ENCODE data around the gene FSTL4. TPM values are rescaled to one million over a fixed set of nuclear protein-coding genes. Genes with fewer than 3 reads are reported as not detected.

FSTL4 gene
- total RNA-seq, 1 experiment from 2014 or later = 1.1 TPM

GRCh38 chr5:133514456-133514855, 97.9 kb downstream of the FSTL4 start:
- DNase-seq (ENCODE audit: low spot score) = no peak

GRCh38 chr5:133512896-133513295, 99.4 kb downstream of the FSTL4 start:
- DNase-seq (ENCODE audit: low spot score) = no peak

GRCh38 chr5:133511653-133512235, 100.6 kb downstream of the FSTL4 start:
- no peak for DNase-seq (ENCODE audit: low spot score)

GRCh38 chr5:133510634-133511262, 101.6 kb downstream of the FSTL4 start:
- no peak for DNase-seq (ENCODE audit: low spot score)

DNA sequence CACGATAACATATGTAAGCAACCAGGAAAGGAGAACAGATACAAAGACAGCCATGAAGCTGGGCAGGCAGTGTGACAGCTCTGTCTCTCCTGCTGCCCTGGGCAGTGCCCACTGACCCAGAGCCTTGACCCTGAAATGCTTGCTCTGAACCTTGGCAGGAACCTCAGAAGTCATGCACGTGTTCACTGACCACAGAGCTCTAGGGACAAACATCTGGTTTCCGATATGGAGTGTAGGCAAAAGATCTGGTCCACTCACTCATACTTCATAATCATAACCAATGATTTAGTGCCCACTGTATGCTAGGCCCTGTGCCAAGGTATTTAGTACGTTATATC, 102.6 kb downstream of the FSTL4 start:
- DNase-seq (ENCODE audit: low spot score) = no peak

DNA sequence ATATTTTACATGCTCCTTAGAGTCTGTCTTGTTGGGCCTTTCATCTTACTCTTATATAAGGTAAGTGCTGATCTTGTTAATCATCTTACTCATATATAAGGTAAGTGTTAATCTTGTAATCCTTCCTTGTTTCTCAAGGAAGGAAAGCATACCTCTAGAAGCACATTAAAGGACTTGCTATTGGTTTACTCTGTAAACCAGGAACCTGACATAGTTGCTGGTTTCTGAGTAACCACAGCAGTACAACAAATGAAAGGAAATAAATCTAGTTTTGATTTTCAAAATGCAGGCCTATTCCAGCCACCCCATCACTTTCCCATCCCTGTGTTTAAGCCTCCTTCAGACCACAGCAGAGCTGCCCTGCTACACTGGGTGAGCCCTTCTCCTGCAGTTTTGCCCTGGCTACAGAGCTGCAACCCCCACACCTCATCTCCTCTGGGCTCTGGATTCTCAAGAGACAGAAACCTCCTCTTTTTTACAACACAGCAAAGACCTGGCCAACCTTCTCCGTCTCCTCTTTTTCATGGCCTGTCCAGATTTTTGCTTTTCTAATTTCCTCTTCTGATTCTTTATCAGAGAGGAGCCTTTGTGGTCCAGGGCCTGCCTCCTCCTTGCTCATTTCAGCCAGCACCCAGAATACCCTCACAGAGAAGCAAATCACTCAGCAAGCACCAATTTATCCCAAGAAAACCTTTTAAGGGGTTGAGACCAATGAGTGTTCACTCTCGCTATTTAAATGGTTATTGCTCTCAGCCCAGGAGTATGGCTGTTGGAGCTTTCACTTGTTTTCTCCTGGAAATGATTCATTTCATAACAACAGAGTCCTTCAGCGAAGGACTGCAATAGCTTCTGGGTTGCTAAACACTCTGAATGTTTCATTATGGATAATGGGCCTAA, 103.2 kb downstream of the FSTL4 start:
- no peak for DNase-seq (ENCODE audit: low spot score)

- no peak for DNase-seq (ENCODE audit: low spot score)
Measured at GRCh38 chr5:133508331-133508730, 104.0 kb downstream of the FSTL4 start.

DNA sequence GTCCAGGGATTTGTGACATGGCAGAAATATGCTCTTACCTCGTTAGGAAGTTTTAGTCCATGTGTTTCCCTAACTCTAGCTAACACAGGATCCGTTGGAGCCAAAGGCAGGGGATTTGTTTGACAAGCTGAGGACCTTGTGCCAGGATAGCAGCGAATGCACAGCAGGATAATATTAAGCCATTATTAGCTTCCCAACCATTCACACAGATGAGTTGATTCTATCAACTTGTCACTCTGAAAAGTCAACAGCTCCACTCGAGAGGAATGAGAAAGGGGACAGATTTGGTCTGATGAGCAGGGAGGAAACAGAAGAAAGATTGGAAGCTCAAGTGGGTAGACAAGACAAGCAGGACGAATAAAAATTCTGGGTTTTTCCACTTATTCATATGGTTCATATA, 106.2 kb downstream of the FSTL4 start:
- DNase-seq (ENCODE audit: low spot score) = no peak

GRCh38 chr5:133503511-133503910, 108.8 kb downstream of the FSTL4 start:
- DNase-seq (ENCODE audit: low spot score) = no peak

DNA sequence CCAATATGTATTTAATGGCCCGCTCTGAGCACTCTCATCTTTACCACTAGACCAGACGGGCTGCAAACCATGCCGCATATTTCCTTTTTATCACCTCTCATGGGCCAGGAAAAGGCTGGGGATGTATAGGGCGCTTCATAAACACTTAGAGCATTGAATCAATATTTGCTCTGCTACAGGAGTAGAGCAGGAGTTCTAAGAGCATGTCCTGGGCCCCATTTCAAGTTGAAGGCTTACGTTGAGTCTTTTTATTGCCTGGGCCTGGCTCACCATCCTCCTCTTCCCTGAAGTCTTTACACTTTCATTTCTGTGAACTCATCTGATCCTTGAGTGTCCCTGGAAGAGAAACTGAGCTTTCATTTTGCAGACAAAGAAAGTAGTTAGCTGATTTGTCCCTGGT, 112.4 kb downstream of the FSTL4 start:
- no peak for DNase-seq (ENCODE audit: low spot score)

DNA sequence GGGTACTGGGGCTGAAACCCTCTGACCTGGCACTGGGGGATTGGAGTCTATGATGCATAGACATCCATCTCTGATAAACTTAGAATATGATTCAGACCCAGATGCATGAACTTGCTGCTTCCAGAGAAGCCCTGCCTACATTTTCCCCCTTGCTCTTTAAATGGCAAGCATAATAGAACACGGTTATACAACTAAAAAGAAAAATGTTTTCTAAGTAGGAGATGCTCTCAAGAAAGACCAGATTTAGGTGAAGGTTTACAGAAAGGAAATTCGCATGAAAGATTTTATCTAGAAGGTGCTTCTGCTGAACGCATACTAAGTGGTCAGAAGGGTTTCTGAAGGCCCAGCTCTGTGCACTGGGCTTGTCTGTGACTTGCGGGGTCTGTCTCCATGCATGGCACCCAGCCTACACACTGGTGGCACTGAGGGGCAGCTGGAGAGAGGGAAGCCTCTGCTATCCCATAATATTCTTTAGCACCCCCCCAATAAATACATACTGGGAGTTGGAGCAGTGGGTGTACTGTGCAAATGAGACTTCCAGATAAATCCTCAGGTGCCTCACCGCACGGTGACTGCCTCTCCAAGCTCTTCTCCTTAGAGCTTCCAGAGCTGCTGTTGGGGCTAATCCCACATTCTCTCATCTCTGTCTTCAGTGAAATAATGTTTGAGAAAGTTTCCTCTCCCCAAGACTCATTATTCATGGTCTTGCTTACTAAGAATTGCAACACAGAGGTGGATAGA, 114.6 kb downstream of the FSTL4 start:
- DNase-seq (ENCODE audit: low spot score) = no peak

- no peak for DNase-seq (ENCODE audit: low spot score)
Measured at GRCh38 chr5:133496631-133497030, 115.7 kb downstream of the FSTL4 start.

DNA sequence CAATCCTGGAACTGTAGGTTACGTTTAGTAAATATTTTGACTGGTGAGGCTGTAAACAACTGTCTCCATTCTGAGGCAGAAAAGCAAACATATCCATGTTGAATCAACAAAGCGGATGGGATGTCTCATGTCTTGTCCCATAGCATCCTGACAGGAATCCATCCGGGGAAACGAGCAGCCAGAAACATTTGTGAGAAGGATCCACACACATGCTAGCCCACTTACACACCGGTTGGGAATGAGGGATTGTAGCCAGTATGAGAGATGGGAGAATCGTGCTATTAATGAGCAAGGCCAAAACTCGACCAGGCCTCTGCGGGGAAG, 117.5 kb downstream of the FSTL4 start:
- DNase-seq (ENCODE audit: low spot score) = no peak

DNA sequence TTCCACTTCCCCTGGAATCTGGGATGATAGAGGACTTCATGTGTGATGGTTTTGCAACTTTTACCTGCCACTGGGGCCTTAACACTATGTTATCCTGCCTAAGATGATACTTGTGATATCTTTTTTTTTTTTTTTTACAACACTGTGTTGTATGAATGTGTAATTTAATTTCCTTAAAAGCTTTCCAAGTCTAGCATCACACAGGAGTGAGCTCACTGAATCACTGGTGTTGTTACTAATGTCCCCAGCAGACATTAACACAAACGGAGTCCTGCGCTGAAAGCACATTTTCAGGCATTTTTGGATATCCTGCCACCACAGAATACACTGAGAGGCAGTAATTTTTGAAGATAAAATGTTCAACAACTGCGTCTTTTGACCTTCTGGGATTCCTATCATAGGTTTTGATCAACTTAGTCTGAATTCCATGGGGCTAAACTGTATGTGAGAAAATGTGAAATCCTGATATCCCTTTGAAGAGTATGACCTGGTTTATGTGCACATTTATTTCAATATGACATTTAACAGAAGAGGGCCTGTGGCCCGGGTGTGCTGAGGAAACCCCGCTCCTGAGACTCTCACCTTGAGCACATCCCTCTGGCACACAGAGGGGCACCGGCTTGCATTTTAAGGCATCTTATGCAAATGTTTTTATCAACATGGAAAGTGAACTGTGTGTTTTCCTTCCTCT, 118.0 kb downstream of the FSTL4 start:
- no peak for DNase-seq (ENCODE audit: low spot score)

DNA sequence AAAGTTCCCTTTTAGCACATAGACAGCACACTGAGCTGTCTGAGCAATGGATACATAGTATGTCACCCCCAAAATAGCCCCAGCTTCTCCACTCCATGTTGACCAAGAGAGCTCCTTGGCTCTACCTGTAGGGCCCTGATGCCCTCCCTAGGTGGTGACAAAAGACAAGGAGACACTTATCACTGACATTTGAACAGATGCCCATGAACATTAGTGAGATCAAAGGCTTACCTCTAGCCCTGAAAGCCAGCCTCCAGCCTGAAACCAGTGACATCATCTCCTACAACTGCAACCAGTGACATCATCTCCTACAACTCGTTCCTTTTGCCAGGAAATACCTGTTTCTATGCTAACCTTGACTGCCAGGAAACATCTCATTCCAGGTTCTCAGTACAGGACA, 122.7 kb downstream of the FSTL4 start:
- DNase-seq (ENCODE audit: low spot score) = no peak

DNA sequence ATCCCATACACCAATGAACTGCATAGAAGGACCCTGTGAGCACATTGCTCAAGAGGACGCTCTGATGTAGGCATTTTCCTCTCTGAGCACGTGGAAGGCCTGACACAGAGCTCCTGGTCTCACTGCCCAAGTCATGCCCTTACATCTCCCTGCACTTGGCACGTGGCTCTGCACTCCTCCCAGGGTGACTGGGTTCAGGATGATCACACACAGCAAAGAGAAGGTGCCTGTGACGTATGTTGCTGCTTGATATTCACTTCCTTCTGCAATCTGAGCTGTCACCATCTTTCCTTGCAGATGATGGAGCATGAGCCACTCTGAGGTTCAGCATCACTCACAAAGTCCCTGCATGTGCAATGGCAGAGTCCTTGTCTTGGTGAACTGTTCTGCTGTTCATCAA, 125.2 kb downstream of the FSTL4 start:
- DNase-seq (ENCODE audit: low spot score) = no peak

GRCh38 chr5:133485468-133485867, 126.9 kb downstream of the FSTL4 start:
- DNase-seq (ENCODE audit: low spot score) = no peak

- DNase-seq (ENCODE audit: low spot score) = no peak
Measured at GRCh38 chr5:133483406-133484090, 128.8 kb downstream of the FSTL4 start.

DNA sequence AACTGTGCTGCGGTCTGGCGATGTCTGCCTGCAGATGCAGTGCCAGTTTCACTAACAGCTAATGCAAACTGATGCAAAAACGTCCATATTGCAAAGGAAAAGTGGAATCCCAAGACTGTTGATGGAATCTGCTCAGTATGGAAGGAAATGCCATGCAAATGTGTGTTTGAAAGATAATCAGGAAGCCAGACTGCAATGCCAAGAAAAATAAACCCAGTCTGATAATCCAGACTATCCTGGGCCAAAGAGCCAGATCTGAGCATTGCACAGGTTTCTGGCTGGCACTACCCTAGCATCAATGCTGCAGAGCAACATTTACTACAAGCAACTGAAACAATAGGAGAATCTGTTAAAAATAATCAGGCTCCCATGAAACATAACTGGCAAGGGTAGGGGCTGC, 130.3 kb downstream of the FSTL4 start:
- no peak for DNase-seq (ENCODE audit: low spot score)

- DNase-seq (ENCODE audit: low spot score) = no peak
Measured at GRCh38 chr5:133480866-133481265, 131.5 kb downstream of the FSTL4 start.

GRCh38 chr5:133480366-133480765, 132.0 kb downstream of the FSTL4 start:
- DNase-seq (ENCODE audit: low spot score) = no peak

Measured in A172 (cell line).